Transverse colon (tissue), 4 donors: ENCODE results near the gene TMEM72. TPM values are rescaled to one million over a fixed set of nuclear protein-coding genes. Genes with fewer than 3 reads are reported as not detected.

Source experiments
- DNase-seq: peaks from one replicate; pipeline ENCODE4 v3.0.0-alpha.2; 2019
- H3K27ac ChIP-seq, 4 donors: fragments of 200-600 bp; sonication (generic); 2 replicates each; pipeline ENCODE4 v1.5.1; 2016 to 2018; ENCODE audit warnings: inconsistent platforms in 4 of 4
- H3K27me3 ChIP-seq: fragments of 200-600 bp; sonication (generic); 2 replicates; pipeline ENCODE4 v1.5.1; 2017; ENCODE audit warnings: inconsistent platforms
- H3K36me3 ChIP-seq, 4 donors: fragments of 200-600 bp; sonication (generic); 2 replicates each; pipeline ENCODE4 v1.5.1; 2017 to 2019; ENCODE audit warnings: inconsistent platforms in 4 of 4
- H3K4me1 ChIP-seq, 4 donors: fragments of 200-600 bp; sonication (generic); 2 replicates each; pipeline ENCODE4 v1.5.1; 2017 to 2020; ENCODE audit warnings: inconsistent platforms in 4 of 4
- H3K4me3 ChIP-seq, 4 donors: fragments of 200-600 bp; sonication (generic); 1 replicate in 1 of 4; 2 replicates in 3 of 4; pipeline versions ENCODE4 v1.5.1 to v1.6.1; 2017 to 2019; ENCODE audit warnings: inconsistent platforms in 4 of 4
- H3K9me3 ChIP-seq, 2 donors: fragments of 200-600 bp; sonication (generic); 2 replicates each; pipeline ENCODE4 v1.5.1; 2017 to 2019; ENCODE audit warnings: inconsistent platforms in 2 of 2
- EP300 ChIP-seq: sonication (generic); formaldehyde crosslinking; IDR thresholded peaks from one replicate; pipeline ENCODE4 v1.6.1; 2017; ENCODE audit warnings: antibody characterized with exemption, low read depth
- POLR2A ChIP-seq: fragments of 450-650 bp; IDR thresholded peaks from one replicate; pipeline ENCODE4 v1.6.1; 2016; ENCODE audit warnings: antibody characterized with exemption, mild to moderate bottlenecking, moderate library complexity
- POLR2AphosphoS5 ChIP-seq, 3 donors: sonication (generic); formaldehyde crosslinking; IDR thresholded peaks; one replicate each; pipeline ENCODE4 v1.6.1; 2016; ENCODE audit warnings: antibody characterized with exemption in 3 of 3
- WGBS, 2 donors: methylation state at CpG; one replicate each; pipeline ENCODE4 v1.1.5; 2018; ENCODE audit warnings: low coverage in 1 of 2; 5-methylcytosine and 5-hydroxymethylcytosine counted together
- in situ Hi-C, 4 donors: fragments of 200-750 bp; cut with MboI; loops; one replicate each; pipeline versions ENCODE4 v1.15.0 to v1.15.1; 2017; ENCODE audit warnings: low sequenced_read_pairs in 3 of 4, low pct_ligation_motif_present in 1 of 4, low pct_unique_long_range_greater_than_20kb in 1 of 4
- intact Hi-C: fragments of 100-400 bp; cut with DNase I; formaldehyde crosslinking; loops from one replicate; pipeline ENCODE4 v1.15.1; 2023; ENCODE audit warnings: low total_unique reads
- total RNA-seq, 4 donors: library from RNA; depleted of rRNA; stranded (reverse); fragments of >200 nt; gene quantifications; one replicate each; pipeline ENCODE4 v1.1.0, GENCODE V29; 2016
- TF ChIP-seq, protein P1 (sequence below), 5 experiments: fragments of 200-600 bp in 3 of 5; fragments of 450-650 bp in 2 of 5; sonication (generic) in 3 of 5; IDR thresholded peaks; 1 replicate in 2 of 5; 2 replicates in 3 of 5; pipeline ENCODE4 v1.5.1; 2016 to 2017; ENCODE audit warnings: antibody characterized with exemption in 5 of 5, inconsistent platforms in 3 of 5, mild to moderate bottlenecking in 2 of 5, moderate library complexity in 1 of 5

The TMEM72 gene
- total RNA-seq, 4 donors from 2014 or later: 9.5 to 49.4 (median 16.5) TPM

DNA sequence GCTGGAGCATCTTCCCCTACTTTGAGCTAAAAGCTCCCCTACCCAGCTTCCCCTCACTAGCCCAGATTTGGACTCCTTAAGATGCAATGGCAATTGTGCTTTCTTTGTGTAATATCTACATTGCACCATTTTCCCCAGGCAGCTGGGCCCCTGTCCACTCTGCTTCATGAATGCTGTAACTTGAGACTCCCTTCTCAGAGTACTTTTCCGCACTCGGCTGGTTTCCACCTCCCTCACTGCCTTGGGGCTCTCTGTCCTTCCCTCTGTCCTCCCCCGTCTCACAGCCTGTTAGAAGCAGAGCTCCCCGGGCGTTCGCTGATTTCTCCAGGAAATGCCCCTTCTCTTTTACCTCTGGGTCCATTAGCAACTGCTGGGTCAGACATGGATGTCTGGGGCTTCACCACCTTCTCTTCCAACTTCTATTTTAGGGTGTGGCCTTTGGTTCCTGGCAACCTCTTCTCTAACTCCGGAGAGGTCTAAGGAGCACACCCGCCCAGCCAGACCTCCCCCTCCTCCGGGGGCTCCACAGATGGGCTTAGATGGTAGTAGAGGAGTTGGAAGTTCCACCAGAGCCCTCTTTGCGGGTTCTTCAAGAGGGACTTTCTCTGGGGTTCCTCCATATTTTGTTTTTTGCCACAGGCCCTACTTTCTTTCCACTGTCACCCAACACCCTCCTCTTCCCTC, 2.9 kb upstream of the TMEM72 start:
- intact Hi-C loops (no loop called here), in situ Hi-C loops (no loop called here)
- no peak overlapping the region for H3K27ac ChIP-seq
- no peak for DNase-seq
- no peak for TF ChIP-seq POLR2AphosphoS5 (IDR thresholded peaks at IDR 0.05)
- no peaks in the 10 kb centered on the region for H3K36me3 ChIP-seq
- H3K27me3 ChIP-seq: no peaks in the 10 kb centered on the region
- WGBS, 2 donors: 79 to 80% methylated on average over 8 to 10 of the region's 10 CpGs
- peaks cover 0 to 37% (median 18%) of the 10 kb centered on the region in 4 donors for H3K4me1 ChIP-seq
- H3K9me3 ChIP-seq: no peaks in the 10 kb centered on the region
- H3K4me3 ChIP-seq: no peak overlapping the region

DNA sequence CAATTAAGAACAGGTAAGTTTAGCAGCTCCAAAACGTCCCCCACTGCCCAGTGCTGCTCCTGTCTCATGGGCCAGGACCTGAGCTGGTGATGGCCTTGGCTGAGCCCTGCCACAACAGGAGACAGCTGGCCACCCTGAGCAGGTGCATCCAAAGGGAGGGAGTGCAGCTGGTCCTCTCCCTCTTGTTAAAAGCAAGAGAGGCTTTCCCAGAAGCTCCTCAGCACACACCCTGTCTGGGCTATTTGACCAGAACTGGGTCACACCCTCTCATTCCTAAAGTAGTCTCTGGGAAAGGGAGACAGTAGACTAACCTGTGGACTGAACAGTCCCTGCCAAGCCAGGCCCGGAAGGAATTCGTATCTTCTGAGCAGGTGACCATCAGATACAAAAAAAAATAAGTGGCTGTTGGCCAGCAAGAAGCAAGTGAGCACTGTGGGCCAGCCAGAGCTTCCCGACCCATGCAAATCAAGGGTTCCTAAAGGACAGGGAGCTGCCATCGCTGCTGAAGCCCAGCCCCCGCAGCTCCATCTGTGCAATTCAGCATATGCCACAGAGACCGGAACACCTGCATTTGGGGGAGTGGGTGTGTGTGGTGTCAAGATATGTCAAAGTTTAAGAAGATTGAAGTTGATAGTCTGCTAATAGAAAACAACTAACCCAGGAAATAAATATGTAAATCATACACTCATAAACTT, 2.1 kb upstream of the TMEM72 start:
- 65 to 74% methylated on average over 3 to 7 of the region's 7 CpGs for WGBS, 2 donors
- Histone ChIP-seq H3K27ac (peak overlapping the region in 1 of 4 donors; percentile 12), H3K27me3 (no peaks in the 10 kb centered on the region), H3K9me3 (no peaks in the 10 kb centered on the region), H3K4me3 (no peak overlapping the region), H3K36me3 (no peaks in the 10 kb centered on the region), H3K4me1 (peaks cover 0 to 40% (median 18%) of the 10 kb centered on the region in 4 donors)
- intact Hi-C loops (no loop called here), in situ Hi-C loops (no loop called here)
- TF ChIP-seq, protein P1, sequence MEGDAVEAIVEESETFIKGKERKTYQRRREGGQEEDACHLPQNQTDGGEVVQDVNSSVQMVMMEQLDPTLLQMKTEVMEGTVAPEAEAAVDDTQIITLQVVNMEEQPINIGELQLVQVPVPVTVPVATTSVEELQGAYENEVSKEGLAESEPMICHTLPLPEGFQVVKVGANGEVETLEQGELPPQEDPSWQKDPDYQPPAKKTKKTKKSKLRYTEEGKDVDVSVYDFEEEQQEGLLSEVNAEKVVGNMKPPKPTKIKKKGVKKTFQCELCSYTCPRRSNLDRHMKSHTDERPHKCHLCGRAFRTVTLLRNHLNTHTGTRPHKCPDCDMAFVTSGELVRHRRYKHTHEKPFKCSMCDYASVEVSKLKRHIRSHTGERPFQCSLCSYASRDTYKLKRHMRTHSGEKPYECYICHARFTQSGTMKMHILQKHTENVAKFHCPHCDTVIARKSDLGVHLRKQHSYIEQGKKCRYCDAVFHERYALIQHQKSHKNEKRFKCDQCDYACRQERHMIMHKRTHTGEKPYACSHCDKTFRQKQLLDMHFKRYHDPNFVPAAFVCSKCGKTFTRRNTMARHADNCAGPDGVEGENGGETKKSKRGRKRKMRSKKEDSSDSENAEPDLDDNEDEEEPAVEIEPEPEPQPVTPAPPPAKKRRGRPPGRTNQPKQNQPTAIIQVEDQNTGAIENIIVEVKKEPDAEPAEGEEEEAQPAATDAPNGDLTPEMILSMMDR (IDR thresholded peaks at IDR 0.05): no peak
- TF ChIP-seq POLR2AphosphoS5 (IDR thresholded peaks at IDR 0.05): no peak
- DNase-seq: no peak

DNA sequence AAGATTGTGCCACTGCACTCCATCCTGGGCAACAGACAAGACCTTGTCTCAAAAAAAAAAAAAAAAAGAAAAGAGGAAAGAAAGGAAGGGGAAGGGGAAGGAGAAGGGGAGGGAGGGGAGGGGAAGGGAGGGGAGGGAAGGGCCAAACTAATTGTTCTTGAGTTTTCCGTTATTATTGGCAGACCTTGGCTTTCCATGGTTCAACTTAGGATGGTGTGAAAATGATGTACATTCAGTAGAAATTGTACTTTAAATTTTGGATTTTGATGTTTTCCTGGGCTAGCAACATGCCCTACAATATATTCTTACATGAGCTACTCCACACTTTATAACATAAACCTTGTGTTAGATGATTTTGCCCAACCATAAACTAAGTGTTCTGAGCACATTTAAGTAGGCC, 1.2 kb upstream of the TMEM72 start:
- Histone ChIP-seq H3K4me1 (peaks cover 0 to 40% (median 18%) of the 10 kb centered on the region in 4 donors), H3K27me3 (no peaks in the 10 kb centered on the region), H3K36me3 (no peaks in the 10 kb centered on the region), H3K9me3 (no peaks in the 10 kb centered on the region), H3K4me3 (no peak overlapping the region), H3K27ac (peak overlapping the region in 2 of 4 donors; percentile 66 to 73)
- WGBS, 2 donors: 91 to 97% methylated on average over 1 of the region's 1 CpG
- no peak for TF ChIP-seq POLR2AphosphoS5 (IDR thresholded peaks at IDR 0.05)
- intact Hi-C loops: no loop called here
- in situ Hi-C loops: no loop called here
- no peak for DNase-seq

DNA sequence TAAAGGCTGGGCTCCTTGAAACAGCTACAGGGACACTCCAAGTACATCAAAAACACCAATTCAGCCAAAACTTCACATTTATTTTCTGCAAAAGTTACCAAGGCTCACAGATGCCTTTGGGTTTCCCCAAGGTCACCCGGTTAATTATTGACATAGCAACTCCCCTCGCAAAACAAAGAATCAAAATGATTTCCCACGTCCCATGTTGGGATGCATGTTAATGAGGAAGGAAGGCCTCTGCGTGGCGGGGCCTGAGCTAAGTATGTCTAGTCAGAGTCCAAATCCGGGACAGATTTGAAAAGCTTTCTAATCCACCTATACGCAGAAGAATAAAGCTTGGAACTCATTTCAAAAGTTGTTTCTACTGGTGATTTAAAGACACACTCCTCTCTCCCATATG, 535 bp upstream of the TMEM72 start:
- TF ChIP-seq, protein P1 (IDR thresholded peaks at IDR 0.05): no peak
- TF ChIP-seq POLR2AphosphoS5 (IDR thresholded peaks at IDR 0.05) (no peak), POLR2A (no peak), EP300 (no peak)
- DNase-seq: no peak
- in situ Hi-C loops: no loop called here
- H3K9me3 ChIP-seq: no peaks in the 10 kb centered on the region
- H3K36me3 ChIP-seq: no peaks in the 10 kb centered on the region
- H3K27ac ChIP-seq: peak overlapping the region; percentile 66 to 73 (median 68)
- WGBS, 2 donors: 49 to 80% methylated on average over 2 to 7 of the region's 7 CpGs
- H3K27me3 ChIP-seq: no peaks in the 10 kb centered on the region
- H3K4me1 ChIP-seq: peaks cover 0 to 40% (median 18%) of the 10 kb centered on the region in 4 donors
- intact Hi-C loops: no loop called here
- H3K4me3 ChIP-seq: no peak overlapping the region

DNA sequence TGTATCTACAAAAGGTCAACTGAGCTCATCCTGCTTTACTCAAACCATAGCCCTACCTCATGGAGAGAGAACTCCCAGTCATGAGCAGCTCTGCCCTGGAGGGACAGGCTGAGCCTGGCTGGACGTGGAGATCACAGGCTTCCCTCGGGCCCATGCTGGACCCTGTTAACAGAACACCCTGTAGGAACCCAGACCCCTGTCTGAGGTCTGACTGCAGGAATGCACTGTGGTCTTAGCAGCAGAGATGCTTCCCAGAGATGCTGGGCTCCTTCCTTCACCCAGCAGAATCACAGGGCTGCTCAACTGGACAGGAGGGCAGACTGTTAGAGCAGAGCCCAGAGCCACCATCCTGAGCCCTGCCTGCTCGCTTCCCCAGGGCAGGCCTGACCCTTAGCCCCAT, 814 bp downstream of the TMEM72 start:
- WGBS, 2 donors: 96% methylated on average over 3 of the region's 3 CpGs; no CpG with 5 or more reads in 1 of the 2 donors
- Histone ChIP-seq H3K27ac (peak overlapping the region in 3 of 4 donors; percentile 66 to 73 (median 70)), H3K4me3 (no peak overlapping the region)

More for the DNA sequence above, 814 bp downstream of the TMEM72 start:
- intact Hi-C loops (no loop called here), in situ Hi-C loops (no loop called here)
- no peak for DNase-seq
- no peaks in the 10 kb centered on the region for H3K9me3 ChIP-seq
- H3K36me3 ChIP-seq: no peaks in the 10 kb centered on the region
- no peak for TF ChIP-seq EP300
- TF ChIP-seq POLR2AphosphoS5 (IDR thresholded peaks at IDR 0.05): no peak
- TF ChIP-seq, protein P1 (IDR thresholded peaks at IDR 0.05): no peak
- no peak for TF ChIP-seq POLR2A
- peaks cover 0 to 40% (median 18%) of the 10 kb centered on the region in 4 donors for H3K4me1 ChIP-seq
- H3K27me3 ChIP-seq: no peaks in the 10 kb centered on the region
